SK-N-SH treated with all-trans-retinoic acid at 6 μM for 48 hours (cell line): Measurements from ENCODE around the gene AFAP1.

Source experiments
- GLIS3 ChIP-seq: fragments of 250-450 bp; sonication (Bioruptor Pico); IDR thresholded peaks from 2 replicates; pipeline ENCODE4 v1.5.0; 2020; ENCODE audit warnings: mild to moderate bottlenecking, moderate library complexity
- ISL1 ChIP-seq: fragments of 250-450 bp; sonication (Bioruptor Pico); IDR thresholded peaks from 2 replicates; pipeline ENCODE4 v2.1.2; 2022; ENCODE audit warnings: mild to moderate bottlenecking, moderate library complexity
- PPARA ChIP-seq: fragments of 250-450 bp; sonication (Bioruptor Pico); IDR thresholded peaks from 2 replicates; pipeline ENCODE4 v1.5.0; 2020; ENCODE audit warnings: mild to moderate bottlenecking, borderline replicate concordance
- RARB ChIP-seq: fragments of 250-450 bp; sonication (Bioruptor Pico); IDR thresholded peaks from 2 replicates; pipeline ENCODE4 v1.8.0; 2021; ENCODE audit warnings: mild to moderate bottlenecking, moderate library complexity
- SNAI2 ChIP-seq: fragments of 250-450 bp; sonication (Bioruptor Pico); IDR thresholded peaks from 2 replicates; pipeline ENCODE4 v1.5.0; 2020; ENCODE audit warnings: mild to moderate bottlenecking, moderate library complexity
- TCF4 ChIP-seq: fragments of 250-450 bp; sonication (Bioruptor Pico); IDR thresholded peaks from 2 replicates; pipeline ENCODE4 v1.8.0; 2021; ENCODE audit warnings: mild to moderate bottlenecking, moderate library complexity, borderline replicate concordance
- TOX ChIP-seq: fragments of 250-450 bp; sonication (Bioruptor Pico); IDR thresholded peaks from 2 replicates; pipeline ENCODE4 v1.8.0; 2021; ENCODE audit warnings: mild to moderate bottlenecking, moderate library complexity, borderline replicate concordance
- ZFP3 ChIP-seq: fragments of 250-450 bp; sonication (Bioruptor Pico); IDR thresholded peaks from 2 replicates; pipeline ENCODE4 v1.5.0; 2020; ENCODE audit warnings: mild to moderate bottlenecking, moderate library complexity
- ZFP30 ChIP-seq: fragments of 450-650 bp; formaldehyde crosslinking; IDR thresholded peaks from 2 replicates; pipeline ENCODE4 v1.5.0; 2022; ENCODE audit warnings: mild to moderate bottlenecking, moderate library complexity
- ZNF70 ChIP-seq: fragments of 450-650 bp; formaldehyde crosslinking; IDR thresholded peaks from 2 replicates; pipeline ENCODE4 v1.5.0; 2020; ENCODE audit warnings: mild to moderate bottlenecking, moderate library complexity
- ZNF8 ChIP-seq: fragments of 450-650 bp; formaldehyde crosslinking; IDR thresholded peaks from 2 replicates; pipeline ENCODE4 v1.5.0; 2020; ENCODE audit warnings: mild to moderate bottlenecking, moderate library complexity
- TF ChIP-seq, protein P1 (sequence below): fragments of 250-450 bp; sonication (Bioruptor Pico); IDR thresholded peaks from 2 replicates; pipeline ENCODE4 v1.5.1; 2020; ENCODE audit warnings: low read depth, mild to moderate bottlenecking, moderate library complexity
- TF ChIP-seq, protein P2 (sequence below): fragments of 250-450 bp; sonication (Bioruptor Pico); IDR thresholded peaks from 2 replicates; pipeline ENCODE4 v1.5.0; 2020; ENCODE audit warnings: mild to moderate bottlenecking, moderate library complexity
- TF ChIP-seq, protein P3 (sequence below): fragments of 250-450 bp; sonication (Bioruptor Pico); IDR thresholded peaks from 2 replicates; pipeline ENCODE4 v1.8.0; 2020; ENCODE audit warnings: mild to moderate bottlenecking, moderate library complexity, borderline replicate concordance

DNA sequence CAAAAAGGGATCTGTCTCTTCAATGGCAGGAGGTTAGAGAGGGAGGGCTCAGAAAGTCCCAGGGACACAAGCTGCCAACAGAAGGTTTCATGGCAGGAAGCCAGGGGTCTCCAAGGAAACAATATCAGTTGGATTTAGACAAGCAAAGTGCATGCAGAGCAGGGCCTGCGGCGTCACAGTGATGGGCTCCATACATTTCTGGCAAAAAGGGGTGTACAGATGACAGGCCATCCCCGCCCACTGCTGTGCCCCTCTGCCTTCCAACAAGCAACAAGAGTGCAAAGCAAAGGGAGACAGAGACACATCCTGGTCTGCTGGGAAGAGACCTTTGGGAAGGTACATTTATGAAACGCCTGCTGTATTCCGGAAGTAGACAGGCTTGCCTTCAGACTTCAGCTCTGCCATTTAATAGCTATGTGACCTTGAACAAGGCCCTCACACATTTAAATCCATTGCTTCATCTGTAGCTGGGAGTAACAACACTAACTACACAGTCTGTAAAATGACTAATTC lies 121.2 kb downstream of the AFAP1 start:
- TF ChIP-seq ZFP3 (CRISPR knock-in tag): 0 out of 2 replicates have a peak, but pooled peaks have one; percentile 22
- TF ChIP-seq, protein P1, sequence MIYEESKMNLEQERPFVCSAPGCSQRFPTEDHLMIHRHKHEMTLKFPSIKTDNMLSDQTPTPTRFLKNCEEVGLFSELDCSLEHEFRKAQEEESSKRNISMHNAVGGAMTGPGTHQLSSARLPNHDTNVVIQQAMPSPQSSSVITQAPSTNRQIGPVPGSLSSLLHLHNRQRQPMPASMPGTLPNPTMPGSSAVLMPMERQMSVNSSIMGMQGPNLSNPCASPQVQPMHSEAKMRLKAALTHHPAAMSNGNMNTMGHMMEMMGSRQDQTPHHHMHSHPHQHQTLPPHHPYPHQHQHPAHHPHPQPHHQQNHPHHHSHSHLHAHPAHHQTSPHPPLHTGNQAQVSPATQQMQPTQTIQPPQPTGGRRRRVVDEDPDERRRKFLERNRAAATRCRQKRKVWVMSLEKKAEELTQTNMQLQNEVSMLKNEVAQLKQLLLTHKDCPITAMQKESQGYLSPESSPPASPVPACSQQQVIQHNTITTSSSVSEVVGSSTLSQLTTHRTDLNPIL (CRISPR knock-in tag): no peak
- TF ChIP-seq GLIS3 (CRISPR knock-in tag): 0 out of 2 replicates have a peak, but pooled peaks have one; percentile 47
- TF ChIP-seq, protein P2, sequence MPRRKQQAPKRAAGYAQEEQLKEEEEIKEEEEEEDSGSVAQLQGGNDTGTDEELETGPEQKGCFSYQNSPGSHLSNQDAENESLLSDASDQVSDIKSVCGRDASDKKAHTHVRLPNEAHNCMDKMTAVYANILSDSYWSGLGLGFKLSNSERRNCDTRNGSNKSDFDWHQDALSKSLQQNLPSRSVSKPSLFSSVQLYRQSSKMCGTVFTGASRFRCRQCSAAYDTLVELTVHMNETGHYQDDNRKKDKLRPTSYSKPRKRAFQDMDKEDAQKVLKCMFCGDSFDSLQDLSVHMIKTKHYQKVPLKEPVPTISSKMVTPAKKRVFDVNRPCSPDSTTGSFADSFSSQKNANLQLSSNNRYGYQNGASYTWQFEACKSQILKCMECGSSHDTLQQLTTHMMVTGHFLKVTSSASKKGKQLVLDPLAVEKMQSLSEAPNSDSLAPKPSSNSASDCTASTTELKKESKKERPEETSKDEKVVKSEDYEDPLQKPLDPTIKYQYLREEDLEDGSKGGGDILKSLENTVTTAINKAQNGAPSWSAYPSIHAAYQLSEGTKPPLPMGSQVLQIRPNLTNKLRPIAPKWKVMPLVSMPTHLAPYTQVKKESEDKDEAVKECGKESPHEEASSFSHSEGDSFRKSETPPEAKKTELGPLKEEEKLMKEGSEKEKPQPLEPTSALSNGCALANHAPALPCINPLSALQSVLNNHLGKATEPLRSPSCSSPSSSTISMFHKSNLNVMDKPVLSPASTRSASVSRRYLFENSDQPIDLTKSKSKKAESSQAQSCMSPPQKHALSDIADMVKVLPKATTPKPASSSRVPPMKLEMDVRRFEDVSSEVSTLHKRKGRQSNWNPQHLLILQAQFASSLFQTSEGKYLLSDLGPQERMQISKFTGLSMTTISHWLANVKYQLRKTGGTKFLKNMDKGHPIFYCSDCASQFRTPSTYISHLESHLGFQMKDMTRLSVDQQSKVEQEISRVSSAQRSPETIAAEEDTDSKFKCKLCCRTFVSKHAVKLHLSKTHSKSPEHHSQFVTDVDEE (CRISPR knock-in tag): no peak
- TF ChIP-seq SNAI2: no peak
- no peak for TF ChIP-seq PPARA
- no peak for TF ChIP-seq TOX
- peak; percentile 77; the same call in 1 of the 2 replicates for TF ChIP-seq ZNF70 (CRISPR knock-in tag)
- no peak for TF ChIP-seq RARB (CRISPR knock-in tag)
- TF ChIP-seq, protein P3, sequence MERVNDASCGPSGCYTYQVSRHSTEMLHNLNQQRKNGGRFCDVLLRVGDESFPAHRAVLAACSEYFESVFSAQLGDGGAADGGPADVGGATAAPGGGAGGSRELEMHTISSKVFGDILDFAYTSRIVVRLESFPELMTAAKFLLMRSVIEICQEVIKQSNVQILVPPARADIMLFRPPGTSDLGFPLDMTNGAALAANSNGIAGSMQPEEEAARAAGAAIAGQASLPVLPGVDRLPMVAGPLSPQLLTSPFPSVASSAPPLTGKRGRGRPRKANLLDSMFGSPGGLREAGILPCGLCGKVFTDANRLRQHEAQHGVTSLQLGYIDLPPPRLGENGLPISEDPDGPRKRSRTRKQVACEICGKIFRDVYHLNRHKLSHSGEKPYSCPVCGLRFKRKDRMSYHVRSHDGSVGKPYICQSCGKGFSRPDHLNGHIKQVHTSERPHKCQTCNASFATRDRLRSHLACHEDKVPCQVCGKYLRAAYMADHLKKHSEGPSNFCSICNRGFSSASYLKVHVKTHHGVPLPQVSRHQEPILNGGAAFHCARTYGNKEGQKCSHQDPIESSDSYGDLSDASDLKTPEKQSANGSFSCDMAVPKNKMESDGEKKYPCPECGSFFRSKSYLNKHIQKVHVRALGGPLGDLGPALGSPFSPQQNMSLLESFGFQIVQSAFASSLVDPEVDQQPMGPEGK (CRISPR knock-in tag): no peak
- TF ChIP-seq ZFP30 (CRISPR knock-in tag): no peak
- TF ChIP-seq ISL1: no peak
- TF ChIP-seq ZNF8 (CRISPR knock-in tag): no peak
- peak; percentile 68; the same call in 1 of the 2 replicates for TF ChIP-seq TCF4 (CRISPR knock-in tag)
